ENCODE measurements around the gene CEACAM5.

The CEACAM5 gene

DNA sequence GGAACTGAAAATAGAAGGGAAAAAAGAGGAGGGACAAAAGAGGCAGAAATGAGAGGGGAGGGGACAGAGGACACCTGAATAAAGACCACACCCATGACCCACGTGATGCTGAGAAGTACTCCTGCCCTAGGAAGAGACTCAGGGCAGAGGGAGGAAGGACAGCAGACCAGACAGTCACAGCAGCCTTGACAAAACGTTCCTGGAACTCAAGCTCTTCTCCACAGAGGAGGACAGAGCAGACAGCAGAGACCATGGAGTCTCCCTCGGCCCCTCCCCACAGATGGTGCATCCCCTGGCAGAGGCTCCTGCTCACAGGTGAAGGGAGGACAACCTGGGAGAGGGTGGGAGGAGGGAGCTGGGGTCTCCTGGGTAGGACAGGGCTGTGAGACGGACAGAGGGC lies at the start of gene CEACAM5:
CEACAM5 (plus strand) TSS at position 146 of the 400 bp plus-strand sequence; CDS start at position 252, 106 bp downstream.
- no peak for DNase-seq (ENCODE audit: extremely low read depth in 1 of 2, low read depth in 1 of 2)

- no peak for DNase-seq (ENCODE audit: extremely low read depth in 1 of 2, low read depth in 1 of 2)
Measured at GRCh38 chr19:41666075-41666474, 42.4 kb upstream of the CEACAM5 start.

DNA sequence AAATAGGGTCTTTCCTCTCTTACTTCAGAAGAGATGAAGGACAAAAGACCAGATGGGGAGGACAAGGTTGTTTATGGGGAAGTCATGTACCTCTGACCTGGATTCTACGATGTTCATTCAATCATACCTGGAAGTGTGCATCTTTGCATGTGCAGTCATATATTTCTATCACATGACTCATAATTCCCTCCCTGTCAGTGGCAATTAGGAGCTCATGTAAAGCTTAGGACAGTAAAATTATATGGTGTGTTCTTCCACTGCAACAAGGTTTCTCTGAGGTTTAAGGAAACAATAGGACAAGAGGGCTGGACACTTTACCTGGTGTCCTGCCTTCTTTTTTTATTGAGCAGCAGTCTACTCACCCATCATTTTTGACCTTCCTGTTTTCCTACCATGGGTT lies 40.1 kb upstream of the CEACAM5 start:
- no peak for DNase-seq (ENCODE audit: extremely low read depth in 1 of 2, low read depth in 1 of 2)

GRCh38 chr19:41670755-41671154 lies 37.7 kb upstream of the CEACAM5 start:
- no peak for DNase-seq (ENCODE audit: extremely low read depth in 1 of 2, low read depth in 1 of 2)

- DNase-seq (ENCODE audit: extremely low read depth in 1 of 2, low read depth in 1 of 2) = no peak
Measured at GRCh38 chr19:41671486-41671885, 36.9 kb upstream of the CEACAM5 start.

DNA sequence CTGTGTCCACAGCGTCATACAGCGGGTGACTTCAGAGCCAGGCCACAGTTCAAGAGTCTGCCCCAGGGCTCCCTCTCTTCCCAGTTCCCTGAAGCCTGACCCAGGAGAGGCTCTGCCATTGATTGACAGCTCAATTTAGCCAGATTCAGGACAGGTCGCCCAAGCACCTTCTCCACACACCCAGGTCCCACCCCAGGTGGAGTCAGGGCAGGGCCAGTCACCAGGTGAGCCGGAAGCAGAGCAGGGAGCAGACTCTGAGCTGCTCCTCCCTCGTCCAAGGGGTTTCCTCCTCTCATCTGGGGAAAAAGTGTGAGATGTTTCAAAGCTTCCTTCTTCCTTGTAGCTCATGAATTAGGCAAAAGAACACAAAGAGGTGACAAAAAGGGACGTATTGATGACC lies 26.0 kb upstream of the CEACAM5 start:
- no peak for DNase-seq (ENCODE audit: extremely low read depth in 1 of 2, low read depth in 1 of 2)

DNA sequence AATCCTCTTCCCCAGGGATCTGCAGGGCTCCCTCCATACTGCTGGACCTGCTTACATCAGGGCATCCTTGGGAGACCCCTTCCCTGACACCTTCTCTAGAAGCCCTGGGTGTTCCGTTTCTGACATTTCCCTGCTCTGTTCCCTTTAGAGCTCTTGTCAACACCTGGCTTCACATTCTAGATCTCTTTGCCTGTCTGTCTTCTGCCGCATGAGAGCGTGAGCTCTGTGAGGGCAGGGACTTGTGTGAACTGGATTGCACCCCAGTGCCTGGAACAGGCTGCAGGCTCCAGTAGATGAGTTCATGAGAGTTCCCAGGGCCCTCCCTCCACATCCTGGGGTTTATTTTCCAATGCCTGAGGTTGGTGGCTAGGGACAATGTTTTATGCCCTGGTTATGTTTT lies 21.0 kb upstream of the CEACAM5 start:
- no peak for DNase-seq (ENCODE audit: extremely low read depth in 1 of 2, low read depth in 1 of 2)

DNA sequence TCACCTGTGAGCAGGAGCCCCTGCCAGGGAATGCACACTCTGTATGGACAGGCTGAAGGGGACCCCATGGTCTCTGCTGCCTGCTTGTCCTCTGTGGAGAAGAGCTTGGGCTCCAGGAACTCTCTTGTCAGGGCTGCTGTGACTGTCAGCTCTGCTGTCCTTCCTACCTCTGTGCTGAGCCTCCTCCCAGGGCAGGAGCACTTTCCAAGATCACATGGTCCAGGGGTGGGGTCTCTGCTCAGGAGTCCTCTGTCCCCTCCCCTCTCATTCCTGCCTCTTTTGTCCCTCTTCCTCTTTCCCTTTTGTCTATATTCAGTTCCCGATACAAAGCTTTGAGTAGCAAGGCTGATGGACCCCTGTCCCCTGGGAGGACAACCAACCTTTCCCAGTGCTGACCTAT lies 20.3 kb upstream of the CEACAM5 start, which contains the start of gene CEACAM7:
CEACAM7 (minus strand) TSS at position 173 of the 400 bp plus-strand sequence; CDS start at position 68, 105 bp downstream.
- DNase-seq (ENCODE audit: extremely low read depth in 1 of 2, low read depth in 1 of 2) = no peak

- DNase-seq (ENCODE audit: extremely low read depth in 1 of 2, low read depth in 1 of 2) = no peak
Measured at GRCh38 chr19:41688687-41689086, 19.7 kb upstream of the CEACAM5 start.

DNA sequence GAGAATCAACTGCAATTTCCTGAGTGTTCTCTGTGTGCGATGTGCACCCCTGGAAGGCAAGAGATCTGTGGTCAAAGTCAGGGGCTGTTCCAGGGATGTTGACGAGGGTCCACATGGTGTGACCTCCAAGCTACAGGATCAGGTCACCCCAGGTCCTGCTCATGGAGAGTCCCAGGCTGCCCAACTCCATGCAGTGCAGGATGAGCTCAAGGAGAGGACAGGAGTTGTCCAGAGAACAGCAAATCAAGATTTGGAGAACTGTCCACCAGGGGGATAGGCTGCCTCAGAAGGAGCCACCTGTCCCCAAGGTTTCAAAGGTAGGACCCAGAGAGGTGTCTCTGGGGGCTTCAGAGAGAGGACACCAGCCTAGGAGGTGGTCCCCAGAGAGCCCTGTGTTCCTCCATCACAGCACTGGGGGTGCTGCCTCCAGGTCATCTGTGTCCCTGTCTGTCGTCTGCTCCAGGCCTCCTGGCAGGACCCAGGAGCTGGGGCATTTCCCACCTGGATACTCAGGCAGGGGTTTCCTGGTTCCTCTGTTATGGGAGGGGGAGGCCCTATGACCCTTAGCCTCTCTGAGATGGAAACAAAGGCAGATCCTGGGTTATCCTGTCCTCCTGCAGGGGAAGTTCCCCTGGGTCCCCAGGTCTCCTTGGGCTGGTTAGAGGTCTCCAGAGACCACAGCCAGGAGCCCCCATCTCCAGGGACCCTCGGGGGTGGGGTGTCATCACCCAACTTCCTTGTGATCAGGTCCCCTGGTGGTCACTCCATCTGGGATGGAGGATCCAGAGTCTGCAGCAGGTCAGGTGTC lies 18.2 kb upstream of the CEACAM5 start:
- no peak for DNase-seq (ENCODE audit: extremely low read depth in 1 of 2, low read depth in 1 of 2)

DNA sequence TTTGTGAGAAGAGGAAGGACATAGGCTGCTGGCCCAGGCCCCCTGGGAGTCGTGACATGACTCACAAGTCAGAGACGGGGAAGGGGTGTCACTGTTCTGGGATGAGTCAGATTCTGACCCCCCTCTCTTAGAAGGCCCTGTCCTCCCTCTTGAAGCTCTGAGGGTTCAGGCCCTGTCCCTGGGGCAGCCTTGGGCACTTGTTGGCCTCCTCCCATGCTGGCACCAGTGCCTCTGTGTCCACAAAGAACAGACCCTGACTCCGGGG lies 17.7 kb upstream of the CEACAM5 start:
- DNase-seq (ENCODE audit: extremely low read depth in 1 of 2, low read depth in 1 of 2) = no peak

DNA sequence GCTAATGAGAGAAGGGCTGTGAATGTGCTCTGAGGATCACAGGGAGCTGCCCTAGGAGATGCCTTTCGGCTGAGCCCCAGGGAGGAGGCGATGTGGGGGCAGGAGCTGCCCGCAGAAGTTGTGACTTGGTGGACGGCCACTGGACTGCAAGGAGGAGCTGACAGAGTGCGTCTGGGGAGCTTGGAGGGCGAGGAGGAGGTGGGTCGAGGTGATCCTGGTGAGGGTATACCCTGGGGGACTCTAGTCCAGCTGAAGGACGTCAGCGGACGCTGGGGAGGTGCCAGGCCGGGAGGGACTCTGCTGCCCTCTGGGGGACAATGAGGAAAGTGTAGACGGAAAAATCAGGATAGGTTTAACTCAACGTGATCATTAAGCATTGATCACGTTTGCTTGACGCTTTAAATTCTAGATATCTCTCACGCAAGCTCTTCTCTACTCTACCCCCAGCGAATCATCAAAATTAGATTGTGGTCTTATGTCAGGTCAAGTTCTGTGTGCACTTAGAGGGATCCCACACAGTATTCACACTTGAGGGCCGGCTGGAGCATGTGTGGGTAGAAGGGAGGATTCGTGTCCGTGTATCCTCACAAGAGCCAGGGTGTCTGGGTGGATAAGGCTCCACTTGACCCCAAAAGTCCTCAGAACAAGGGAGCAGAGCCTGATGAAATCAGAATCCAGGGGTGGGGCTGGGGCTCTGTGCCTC lies 17.0 kb upstream of the CEACAM5 start:
- no peak for DNase-seq (ENCODE audit: extremely low read depth in 1 of 2, low read depth in 1 of 2)

DNA sequence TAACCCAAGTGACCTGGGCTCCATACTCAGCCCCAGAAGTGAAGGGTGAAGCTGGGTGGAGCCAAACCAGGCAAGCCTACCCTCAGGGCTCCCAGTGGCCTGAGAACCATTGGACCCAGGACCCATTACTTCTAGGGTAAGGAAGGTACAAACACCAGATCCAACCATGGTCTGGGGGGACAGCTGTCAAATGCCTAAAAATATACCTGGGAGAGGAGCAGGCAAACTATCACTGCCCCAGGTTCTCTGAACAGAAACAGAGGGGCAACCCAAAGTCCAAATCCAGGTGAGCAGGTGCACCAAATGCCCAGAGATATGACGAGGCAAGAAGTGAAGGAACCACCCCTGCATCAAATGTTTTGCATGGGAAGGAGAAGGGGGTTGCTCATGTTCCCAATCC lies 14.2 kb upstream of the CEACAM5 start:
- DNase-seq (ENCODE audit: extremely low read depth in 1 of 2, low read depth in 1 of 2) = no peak

- DNase-seq (ENCODE audit: extremely low read depth in 1 of 2, low read depth in 1 of 2) = no peak
Measured at GRCh38 chr19:41694831-41695635, 13.4 kb upstream of the CEACAM5 start.

GRCh38 chr19:41695745-41696144 lies 12.7 kb upstream of the CEACAM5 start:
- DNase-seq (ENCODE audit: extremely low read depth in 1 of 2, low read depth in 1 of 2) = no peak

- no peak for DNase-seq (ENCODE audit: extremely low read depth in 1 of 2, low read depth in 1 of 2)
Measured at GRCh38 chr19:41696402-41697197, 11.8 kb upstream of the CEACAM5 start.

DNA sequence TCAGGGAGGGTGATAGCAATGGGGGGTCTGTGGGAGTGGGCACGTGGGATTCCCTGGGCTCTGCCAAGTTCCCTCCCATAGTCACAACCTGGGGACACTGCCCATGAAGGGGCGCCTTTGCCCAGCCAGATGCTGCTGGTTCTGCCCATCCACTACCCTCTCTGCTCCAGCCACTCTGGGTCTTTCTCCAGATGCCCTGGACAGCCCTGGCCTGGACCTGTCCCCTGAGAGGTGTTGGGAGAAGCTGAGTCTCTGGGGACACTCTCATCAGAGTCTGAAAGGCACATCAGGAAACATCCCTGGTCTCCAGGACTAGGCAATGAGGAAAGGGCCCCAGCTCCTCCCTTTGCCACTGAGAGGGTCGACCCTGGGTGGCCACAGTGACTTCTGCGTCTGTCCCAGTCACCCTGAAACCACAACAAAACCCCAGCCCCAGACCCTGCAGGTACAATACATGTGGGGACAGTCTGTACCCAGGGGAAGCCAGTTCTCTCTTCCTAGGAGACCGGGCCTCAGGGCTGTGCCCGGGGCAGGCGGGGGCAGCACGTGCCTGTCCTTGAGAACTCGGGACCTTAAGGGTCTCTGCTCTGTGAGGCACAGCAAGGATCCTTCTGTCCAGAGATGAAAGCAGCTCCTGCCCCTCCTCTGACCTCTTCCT lies 11.1 kb upstream of the CEACAM5 start:
- no peak for DNase-seq (ENCODE audit: extremely low read depth in 1 of 2, low read depth in 1 of 2)

DNA sequence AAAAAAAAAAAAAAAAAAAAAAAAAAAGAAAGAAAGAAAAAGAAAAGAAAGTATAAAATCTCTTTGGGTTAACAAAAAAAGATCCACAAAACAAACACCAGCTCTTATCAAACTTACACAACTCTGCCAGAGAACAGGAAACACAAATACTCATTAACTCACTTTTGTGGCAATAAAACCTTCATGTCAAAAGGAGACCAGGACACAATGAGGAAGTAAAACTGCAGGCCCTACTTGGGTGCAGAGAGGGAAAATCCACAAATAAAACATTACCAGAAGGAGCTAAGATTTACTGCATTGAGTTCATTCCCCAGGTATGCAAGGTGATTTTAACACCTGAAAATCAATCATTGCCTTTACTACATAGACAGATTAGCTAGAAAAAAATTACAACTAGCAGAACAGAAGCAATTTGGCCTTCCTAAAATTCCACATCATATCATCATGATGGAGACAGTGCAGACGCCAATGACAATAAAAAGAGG lies 9.6 kb upstream of the CEACAM5 start:
- DNase-seq (ENCODE audit: extremely low read depth in 1 of 2, low read depth in 1 of 2) = no peak

GRCh38 chr19:41699231-41699967 lies 9.0 kb upstream of the CEACAM5 start:
- DNase-seq (ENCODE audit: extremely low read depth in 1 of 2, low read depth in 1 of 2) = no peak

- DNase-seq (ENCODE audit: extremely low read depth in 1 of 2, low read depth in 1 of 2) = no peak
Measured at GRCh38 chr19:41699968-41700323, 8.5 kb upstream of the CEACAM5 start.

Measured in activated CD8-positive, alpha-beta memory T cell treated with anti-CD3 and anti-CD28 coated beads for 1 hour (primary cell).